GM12878 (cell line): ENCODE data around the gene MAP1LC3B.

Source experiments
- BMI1 ChIP-seq: fragments of 450-650 bp; IDR thresholded peaks from 2 replicates; pipeline ENCODE4 v1.6.1; 2016; ENCODE audit warnings: mild to moderate bottlenecking, moderate library complexity, borderline replicate concordance
- CBFB ChIP-seq: IDR thresholded peaks from 2 replicates; pipeline ENCODE4 v1.6.1; 2016; ENCODE audit warnings: antibody characterized with exemption, low read depth
- EP300 ChIP-seq, 2 experiments: fragments of 150-350 bp in 1 of 2; IDR thresholded peaks; 2 replicates each; pipeline ENCODE4 v1.6.1; 2011 to 2012; ENCODE audit warnings: low read depth in 2 of 2, low read length in 2 of 2, borderline replicate concordance in 1 of 2, improper control_type of control experiment in 1 of 2, inconsistent platforms in 1 of 2; ENCODE audit not compliant: control insufficient read depth in 1 of 2
- POLR2A ChIP-seq: IDR thresholded peaks from 2 replicates; pipeline ENCODE4 v1.6.1; 2011; ENCODE audit warnings: low read depth, mild to moderate bottlenecking, low read length
- POLR2AphosphoS5 ChIP-seq: IDR thresholded peaks from 2 replicates; pipeline ENCODE4 v1.6.1; 2011; ENCODE audit warnings: mild to moderate bottlenecking, low read length, inconsistent platforms
- RAD21 ChIP-seq: IDR thresholded peaks from 2 replicates; pipeline ENCODE4 v1.6.1; 2011; ENCODE audit warnings: mild to moderate bottlenecking, low read depth, low read length, moderate library complexity; ENCODE audit not compliant: insufficient read depth
- TF ChIP-seq, protein P1 (sequence below), 3 experiments: IDR thresholded peaks in 2 of 3; conservative IDR thresholded peaks in 1 of 3; 2 replicates each; pipeline ENCODE4 v1.5.1; 2011; ENCODE audit warnings: low read depth in 3 of 3, low read length in 3 of 3, mild to moderate bottlenecking in 3 of 3, control low read depth in 2 of 3, moderate library complexity in 2 of 3, inconsistent platforms in 1 of 3, mixed read lengths in 1 of 3; ENCODE audit not compliant: control insufficient read depth in 2 of 3, insufficient read depth in 1 of 3; ENCODE audit errors: extremely low read depth in 1 of 3

DNA sequence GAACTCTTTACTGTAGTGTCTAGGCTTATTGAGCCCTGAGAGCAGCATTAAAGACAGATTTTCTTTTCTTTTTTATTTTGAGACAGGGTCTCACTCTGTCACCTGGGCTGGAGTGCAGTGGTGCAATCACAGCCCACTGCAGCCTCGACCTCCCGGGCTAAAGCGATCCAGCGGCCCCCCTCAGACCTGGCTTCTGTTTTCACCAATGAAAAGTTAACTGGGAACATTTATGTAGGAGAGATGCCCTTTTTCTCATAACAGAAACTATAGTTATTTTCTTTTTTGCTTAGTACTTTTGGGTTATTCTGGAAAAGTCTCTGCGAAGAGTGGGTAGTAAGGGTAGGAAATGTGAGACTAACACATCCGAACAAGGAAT is 1.5 kb downstream of the MAP1LC3B start:
- TF ChIP-seq CBFB (no peak), EP300 (IDR thresholded peaks at IDR 0.05; ENCODE audit: borderline replicate concordance in 1 of 2, control insufficient read depth in 1 of 2, low read depth in 2 of 2, low read length in 2 of 2) (no peak), RAD21 (no peak), BMI1 (no peak), POLR2A (no peak), POLR2AphosphoS5 (no peak)
- TF ChIP-seq, protein P1, sequence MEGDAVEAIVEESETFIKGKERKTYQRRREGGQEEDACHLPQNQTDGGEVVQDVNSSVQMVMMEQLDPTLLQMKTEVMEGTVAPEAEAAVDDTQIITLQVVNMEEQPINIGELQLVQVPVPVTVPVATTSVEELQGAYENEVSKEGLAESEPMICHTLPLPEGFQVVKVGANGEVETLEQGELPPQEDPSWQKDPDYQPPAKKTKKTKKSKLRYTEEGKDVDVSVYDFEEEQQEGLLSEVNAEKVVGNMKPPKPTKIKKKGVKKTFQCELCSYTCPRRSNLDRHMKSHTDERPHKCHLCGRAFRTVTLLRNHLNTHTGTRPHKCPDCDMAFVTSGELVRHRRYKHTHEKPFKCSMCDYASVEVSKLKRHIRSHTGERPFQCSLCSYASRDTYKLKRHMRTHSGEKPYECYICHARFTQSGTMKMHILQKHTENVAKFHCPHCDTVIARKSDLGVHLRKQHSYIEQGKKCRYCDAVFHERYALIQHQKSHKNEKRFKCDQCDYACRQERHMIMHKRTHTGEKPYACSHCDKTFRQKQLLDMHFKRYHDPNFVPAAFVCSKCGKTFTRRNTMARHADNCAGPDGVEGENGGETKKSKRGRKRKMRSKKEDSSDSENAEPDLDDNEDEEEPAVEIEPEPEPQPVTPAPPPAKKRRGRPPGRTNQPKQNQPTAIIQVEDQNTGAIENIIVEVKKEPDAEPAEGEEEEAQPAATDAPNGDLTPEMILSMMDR (IDR thresholded peaks at IDR 0.05 in 2 of 3, conservative IDR thresholded peaks at IDR 0.05 in 1 of 3; ENCODE audit: control insufficient read depth in 2 of 3, extremely low read depth in 1 of 3, insufficient read depth in 1 of 3, low read depth in 3 of 3, low read length in 3 of 3): no peak
